ENCODE data around the gene USP24. TPM values are rescaled to one million over a fixed set of nuclear protein-coding genes. Genes with fewer than 3 reads are reported as not detected.
"Not testable (repeated sequence)": the region's sequence is repeated elsewhere in the genome, so short reads cannot be mapped to it uniquely, and the experiment has no call there.

USP24 gene
- total and polyA plus RNA-seq, 12 donors = 11.3 to 45.1 (median 25.9) TPM

GRCh38 chr1:55230659-55231058, 15.5 kb upstream of the USP24 start:
- intact Hi-C loops (cut with DNase I) = no loop called here
- Histone ChIP-seq H3K9me3 (replicated peaks in 1 of 3) (peaks cover 0 to 5% (median 0%) of the 10 kb centered on the region in 3 donors), H3K27me3 (no peaks in the 10 kb centered on the region), H3K27ac (no peak overlapping the region), H3K4me1 (replicated peaks in 1 of 2) (no peaks in the 10 kb centered on the region), H3K4me3 (no peak overlapping the region), H3K36me3 (replicated peaks in 1 of 2) (no peaks in the 10 kb centered on the region)
- no peak for DNase-seq
- TF ChIP-seq CTCF (IDR thresholded peaks at IDR 0.05) (no peak), POLR2A (IDR thresholded peaks at IDR 0.05) (no peak)
- 63 to 69% (median 65%) methylated on average over 3 of the region's 3 CpGs for WGBS, 4 donors

- H3K36me3 ChIP-seq (replicated peaks in 1 of 2); H3K4me1 ChIP-seq (replicated peaks in 1 of 2); H3K9me3 ChIP-seq (replicated peaks in 1 of 3); H3K27me3 ChIP-seq; intact Hi-C loops (cut with DNase I); DNase-seq; H3K27ac ChIP-seq; H3K4me3 ChIP-seq: not testable (repeated sequence)
- 92 to 99% (median 96%) methylated on average over 4 of the region's 4 CpGs for WGBS, 4 donors
Measured at GRCh38 chr1:55229726-55230125, 14.6 kb upstream of the USP24 start.

- no peak for TF ChIP-seq CTCF (IDR thresholded peaks at IDR 0.05)
- no peak for TF ChIP-seq POLR2A (IDR thresholded peaks at IDR 0.05)
Measured at GRCh38 chr1:55225228-55225627, 10.1 kb upstream of the USP24 start.

GRCh38 chr1:55224729-55225128, 9.6 kb upstream of the USP24 start:
- H3K4me3 ChIP-seq = no peak overlapping the region
- H3K4me1 ChIP-seq (replicated peaks in 1 of 2) = no peaks in the 10 kb centered on the region
- H3K27me3 ChIP-seq = no peaks in the 10 kb centered on the region
- H3K9me3 ChIP-seq (replicated peaks in 1 of 3) = peaks cover 0 to 5% (median 0%) of the 10 kb centered on the region in 3 donors
- no peaks in the 10 kb centered on the region for H3K36me3 ChIP-seq (replicated peaks in 1 of 2)
- no peak for DNase-seq
- no peak for TF ChIP-seq POLR2A (IDR thresholded peaks at IDR 0.05)
- TF ChIP-seq CTCF (IDR thresholded peaks at IDR 0.05) = no peak
- no peak overlapping the region for H3K27ac ChIP-seq
- intact Hi-C loops (cut with DNase I) = no loop called here
- 85 to 100% (median 94%) methylated on average over 1 of the region's 1 CpG for WGBS, 4 donors

More at GRCh38 chr1:55225228-55225627, 10.1 kb upstream of the USP24 start:
- 47 to 61% (median 55%) methylated on average over 1 of the region's 1 CpG for WGBS, 4 donors
- no peaks in the 10 kb centered on the region for H3K36me3 ChIP-seq (replicated peaks in 1 of 2)
- intact Hi-C loops (cut with DNase I) = no loop called here
- DNase-seq = no peak
- H3K27ac ChIP-seq = no peak overlapping the region
- H3K27me3 ChIP-seq = no peaks in the 10 kb centered on the region
- peaks cover 0 to 5% (median 0%) of the 10 kb centered on the region in 3 donors for H3K9me3 ChIP-seq (replicated peaks in 1 of 3)
- no peaks in the 10 kb centered on the region for H3K4me1 ChIP-seq (replicated peaks in 1 of 2)
- H3K4me3 ChIP-seq = no peak overlapping the region

GRCh38 chr1:55222152-55222551, 7.0 kb upstream of the USP24 start:
- DNase-seq = no peak
- Histone ChIP-seq H3K9me3 (replicated peaks in 1 of 3) (no peaks in the 10 kb centered on the region), H3K4me1 (replicated peaks in 1 of 2) (no peaks in the 10 kb centered on the region), H3K4me3 (no peak overlapping the region), H3K27me3 (no peaks in the 10 kb centered on the region), H3K27ac (no peak overlapping the region), H3K36me3 (replicated peaks in 1 of 2) (no peaks in the 10 kb centered on the region)
- TF ChIP-seq POLR2A (IDR thresholded peaks at IDR 0.05) = no peak
- TF ChIP-seq CTCF (IDR thresholded peaks at IDR 0.05) = no peak
- intact Hi-C loops (cut with DNase I) = no loop called here
- 75 to 81% (median 78%) methylated on average over 6 of the region's 6 CpGs for WGBS, 4 donors
